ENCODE measurements around the gene PDX1. TPM values are rescaled to one million over a fixed set of nuclear protein-coding genes. Genes with fewer than 3 reads are reported as not detected.

Gene PDX1
- total RNA-seq, 2 experiments from 2014 or later: not detected

GRCh38 chr13:27972478-27972820, 52.6 kb downstream of the PDX1 start:
- no TSS peak for BruUV-seq (replicated peaks)
- no peaks in the 10 kb centered on the region for H3K4me1 ChIP-seq (ENCODE audit: insufficient read depth, low read length, poor library complexity, severe bottlenecking)
- TF ChIP-seq EZH2phosphoT487 (IDR thresholded peaks at IDR 0.05; ENCODE audit: borderline replicate concordance, low read depth, low read length): no peak
- TF ChIP-seq CTCF (conservative IDR thresholded peaks at IDR 0.05; ENCODE audit: low read length): no peak
- no peaks in the 10 kb centered on the region for H3K9me2 ChIP-seq (ENCODE audit: insufficient read depth, low read length)
- ChIA-PET POLR2A (interaction anchor here (0.8 kb wide), 1 partner anchor 72 kb away, joined by 3 read pairs; no protein-coding TSS in a partner anchor), CTCF (ENCODE audit: unreplicated experiment) (no interaction called here)
- H4K20me1 ChIP-seq (ENCODE audit: insufficient read depth, low read length): no peaks in the 10 kb centered on the region
- H3K27ac ChIP-seq (ENCODE audit: low read depth, low read length, poor library complexity, severe bottlenecking): no peak overlapping the region
- intact Hi-C loops (cut with micrococcal nuclease; ENCODE audit: unreplicated experiment): no loop called here
- no peaks in the 10 kb centered on the region for H3K79me2 ChIP-seq (ENCODE audit: insufficient read depth, low read depth, low read length)
- H2AFZ ChIP-seq (ENCODE audit: low read length): no peak overlapping the region
- no peak for DNase-seq (ENCODE audit: low spot score)
- H3K4me3 ChIP-seq (ENCODE audit: low read depth, low read length, poor library complexity, severe bottlenecking): no peak overlapping the region
- no peak overlapping the region for H3K4me2 ChIP-seq (ENCODE audit: low read length)
- H3K36me3 ChIP-seq (ENCODE audit: insufficient read depth, low read length): no peaks in the 10 kb centered on the region
- no peaks in the 10 kb centered on the region for H3K9me3 ChIP-seq (ENCODE audit: low read length)

- H3K27ac ChIP-seq (ENCODE audit: low read depth, low read length, poor library complexity, severe bottlenecking): no peak overlapping the region
- TF ChIP-seq CTCF (conservative IDR thresholded peaks at IDR 0.05; ENCODE audit: low read length) (no peak), EZH2phosphoT487 (IDR thresholded peaks at IDR 0.05; ENCODE audit: borderline replicate concordance, low read depth, low read length) (no peak)
- intact Hi-C loops (cut with micrococcal nuclease; ENCODE audit: unreplicated experiment): no loop called here
- no peaks in the 10 kb centered on the region for H4K20me1 ChIP-seq (ENCODE audit: insufficient read depth, low read length)
- H3K4me1 ChIP-seq (ENCODE audit: insufficient read depth, low read length, poor library complexity, severe bottlenecking): no peaks in the 10 kb centered on the region
- ChIA-PET CTCF (ENCODE audit: unreplicated experiment) (no interaction called here), POLR2A (interaction anchor here (0.6 to 0.8 kb wide), 2 partner anchors 71 to 221 kb away, joined by 3 read pairs; no protein-coding TSS in a partner anchor)
- no peak overlapping the region for H2AFZ ChIP-seq (ENCODE audit: low read length)
- no peaks in the 10 kb centered on the region for H3K79me2 ChIP-seq (ENCODE audit: insufficient read depth, low read depth, low read length)
- no peak overlapping the region for H3K4me2 ChIP-seq (ENCODE audit: low read length)
- DNase-seq (ENCODE audit: low spot score): no peak
- no TSS peak for BruUV-seq (replicated peaks)
- H3K9me3 ChIP-seq (ENCODE audit: low read length): no peaks in the 10 kb centered on the region
- no peaks in the 10 kb centered on the region for H3K36me3 ChIP-seq (ENCODE audit: insufficient read depth, low read length)
- no peak overlapping the region for H3K4me3 ChIP-seq (ENCODE audit: low read depth, low read length, poor library complexity, severe bottlenecking)
- no peaks in the 10 kb centered on the region for H3K9me2 ChIP-seq (ENCODE audit: insufficient read depth, low read length)
Observed at GRCh38 chr13:27973291-27973690, 53.5 kb downstream of the PDX1 start.

GRCh38 chr13:27973961-27974662, 54.3 kb downstream of the PDX1 start:
- Histone ChIP-seq H3K4me1 (ENCODE audit: insufficient read depth, low read length, poor library complexity, severe bottlenecking) (no peaks in the 10 kb centered on the region), H3K36me3 (ENCODE audit: insufficient read depth, low read length) (no peaks in the 10 kb centered on the region), H3K27ac (ENCODE audit: low read depth, low read length, poor library complexity, severe bottlenecking) (no peak overlapping the region), H4K20me1 (ENCODE audit: insufficient read depth, low read length) (no peaks in the 10 kb centered on the region), H2AFZ (ENCODE audit: low read length) (no peak overlapping the region), H3K4me3 (ENCODE audit: low read depth, low read length, poor library complexity, severe bottlenecking) (no peak overlapping the region), H3K9me3 (ENCODE audit: low read length) (no peaks in the 10 kb centered on the region), H3K9me2 (ENCODE audit: insufficient read depth, low read length) (no peaks in the 10 kb centered on the region), H3K4me2 (ENCODE audit: low read length) (no peak overlapping the region), H3K79me2 (ENCODE audit: insufficient read depth, low read depth, low read length) (no peaks in the 10 kb centered on the region)
- no peak for TF ChIP-seq CTCF (conservative IDR thresholded peaks at IDR 0.05; ENCODE audit: low read length)
- TF ChIP-seq EZH2phosphoT487 (IDR thresholded peaks at IDR 0.05; ENCODE audit: borderline replicate concordance, low read depth, low read length): no peak
- DNase-seq (ENCODE audit: low spot score): no peak
- CTCF ChIA-PET (ENCODE audit: unreplicated experiment): interaction anchor here (0.6 kb wide), 1 partner anchor 32 kb away, joined by 5 read pairs; no protein-coding TSS in a partner anchor
- BruUV-seq (replicated peaks): no TSS peak
- POLR2A ChIA-PET: interaction anchor here (0.6 to 0.7 kb wide), 2 partner anchors 19 to 43 kb away, joined by 3 read pairs; no protein-coding TSS in a partner anchor
- intact Hi-C loops (cut with micrococcal nuclease; ENCODE audit: unreplicated experiment): no loop called here
